DND-41 (cell line): Measurements from ENCODE around the gene NMT2.

Experiments
- EZH2 ChIP-seq: IDR thresholded peaks from 3 replicates; pipeline ENCODE4 v1.6.1; 2012; ENCODE audit warnings: borderline replicate concordance, low read depth, mild to moderate bottlenecking, moderate library complexity, low read length, inconsistent platforms; ENCODE audit not compliant: severe bottlenecking
- TF ChIP-seq, protein P1 (sequence below): IDR thresholded peaks from 2 replicates; pipeline ENCODE4 v1.5.1; 2012; ENCODE audit warnings: borderline replicate concordance, low read length, moderate library complexity, mild to moderate bottlenecking; ENCODE audit not compliant: poor library complexity, severe bottlenecking; ENCODE audit errors: extremely low read depth

DNA sequence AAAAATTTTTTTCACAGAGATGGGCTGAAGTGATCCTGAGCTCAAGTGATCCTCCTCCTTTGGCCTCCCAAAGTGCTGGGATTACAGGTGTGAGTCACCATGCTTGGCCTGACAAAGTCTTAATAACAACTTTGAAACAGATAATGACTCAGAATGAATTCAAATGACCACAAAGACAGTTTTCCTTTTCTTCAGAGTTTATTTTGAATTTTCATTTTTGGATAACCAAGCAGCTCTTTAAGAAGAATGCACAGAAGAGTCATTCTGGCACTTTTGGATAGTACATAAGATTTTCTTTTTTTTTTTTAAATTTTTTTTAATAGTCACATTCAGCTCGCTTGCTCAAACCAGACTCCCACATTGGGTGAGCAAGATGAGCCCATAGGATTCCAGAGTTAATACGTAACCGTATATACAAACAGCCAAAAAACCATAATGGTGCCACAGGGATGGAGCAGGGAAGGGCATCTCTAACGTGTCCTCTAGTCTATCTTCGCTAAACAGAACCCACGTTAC lies 43.0 kb upstream of the NMT2 start:
- TF ChIP-seq, protein P1, sequence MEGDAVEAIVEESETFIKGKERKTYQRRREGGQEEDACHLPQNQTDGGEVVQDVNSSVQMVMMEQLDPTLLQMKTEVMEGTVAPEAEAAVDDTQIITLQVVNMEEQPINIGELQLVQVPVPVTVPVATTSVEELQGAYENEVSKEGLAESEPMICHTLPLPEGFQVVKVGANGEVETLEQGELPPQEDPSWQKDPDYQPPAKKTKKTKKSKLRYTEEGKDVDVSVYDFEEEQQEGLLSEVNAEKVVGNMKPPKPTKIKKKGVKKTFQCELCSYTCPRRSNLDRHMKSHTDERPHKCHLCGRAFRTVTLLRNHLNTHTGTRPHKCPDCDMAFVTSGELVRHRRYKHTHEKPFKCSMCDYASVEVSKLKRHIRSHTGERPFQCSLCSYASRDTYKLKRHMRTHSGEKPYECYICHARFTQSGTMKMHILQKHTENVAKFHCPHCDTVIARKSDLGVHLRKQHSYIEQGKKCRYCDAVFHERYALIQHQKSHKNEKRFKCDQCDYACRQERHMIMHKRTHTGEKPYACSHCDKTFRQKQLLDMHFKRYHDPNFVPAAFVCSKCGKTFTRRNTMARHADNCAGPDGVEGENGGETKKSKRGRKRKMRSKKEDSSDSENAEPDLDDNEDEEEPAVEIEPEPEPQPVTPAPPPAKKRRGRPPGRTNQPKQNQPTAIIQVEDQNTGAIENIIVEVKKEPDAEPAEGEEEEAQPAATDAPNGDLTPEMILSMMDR, result no peak
- TF ChIP-seq EZH2, result no peak
